HepG2 (cell line): ENCODE results near the gene GHRH. TPM values are rescaled to one million over a fixed set of nuclear protein-coding genes. Genes with fewer than 3 reads are reported as not detected.
A peak's percentile ranks its signal among the peaks of the same experiment; 100 is the strongest.

ENCODE experiments used
- ATAC-seq: fragments of 200-7000 bp; cut with Tn5 transposase; 3 replicates; pipeline ENCODE4 v1.9.1; 2020; ENCODE audit warnings: mild to moderate bottlenecking, moderate library complexity
- BruUV-seq: library from RNA; stranded (reverse); fragments of 400-500 nt; replicated peaks from 2 replicates; lab custom pipeline; 2021; lab: Mats Ljungman, UMichigan
- CTCF ChIA-PET: fragments of 300-600 bp; formaldehyde crosslinking; extraction: SDS; loops from one replicate; lab custom pipeline; 2021; ENCODE audit warnings: low total read pairs, inconsistent platforms, low intra/inter-chr PET ratio; lab: Yijun Ruan, JAX
- POLR2A ChIA-PET: fragments of 350-600 bp; sonication (Branson Sonifier 250); formaldehyde crosslinking; loops from one replicate; lab custom pipeline; 2020; ENCODE audit warnings: antibody characterized with exemption, inconsistent platforms; lab: Yijun Ruan, JAX
- DNase-seq: peaks from one replicate; pipeline ENCODE4 v3.0.0-alpha.2; 2015; ENCODE audit warnings: low spot score
- FAIRE-seq: peaks from 3 replicates; lab custom pipeline; 2011; peaks lifted over from hg19 to GRCh38; lab: Jason Lieb, UNC
- H2AFZ ChIP-seq: one replicate; pipeline ENCODE4 v1.6.1; 2011; ENCODE audit warnings: low read length, inconsistent platforms
- H3K27ac ChIP-seq: fragments of 300-600 bp; 3 replicates; pipeline ENCODE4 v1.8.0; 2011; ENCODE audit warnings: mixed run types, mild to moderate bottlenecking, mixed read lengths, low read length, inconsistent platforms; ENCODE audit not compliant: insufficient read depth; ENCODE audit errors: extremely low read length
- H3K27me3 ChIP-seq, 2 experiments: fragments of 200-600 bp in 1 of 2; 2 replicates in 1 of 2; 3 replicates in 1 of 2; pipeline versions ENCODE4 v1.6.0 to v1.8.0; 2011; ENCODE audit warnings: low read length in 2 of 2, mild to moderate bottlenecking in 2 of 2, moderate library complexity in 2 of 2, inconsistent platforms in 1 of 2; ENCODE audit not compliant: insufficient read depth in 2 of 2, control insufficient read depth in 1 of 2
- H3K36me3 ChIP-seq, 2 experiments: fragments of 200-600 bp in 1 of 2; replicated peaks in 1 of 2; 2 replicates in 1 of 2; 3 replicates in 1 of 2; pipeline versions ENCODE4 v1.5.1 to v1.8.0; 2011; ENCODE audit warnings: low read length in 2 of 2, inconsistent platforms in 1 of 2; ENCODE audit not compliant: insufficient read depth in 2 of 2, control insufficient read depth in 1 of 2
- H3K4me1 ChIP-seq: 2 replicates; pipeline ENCODE4 v1.5.1; 2012; ENCODE audit warnings: low read length, inconsistent platforms; ENCODE audit not compliant: insufficient read depth
- H3K4me2 ChIP-seq: 2 replicates; pipeline ENCODE4 v1.6.0; 2011; ENCODE audit warnings: low read depth, low read length, inconsistent platforms
- H3K4me3 ChIP-seq, 3 experiments: fragments of 200-600 bp in 1 of 3; sonication (generic), shearing (Covaris generic) in 1 of 3; replicated peaks in 1 of 3; 2 replicates each; pipeline ENCODE4 v1.5.1; 2011 to 2016; ENCODE audit warnings: low read length in 3 of 3, inconsistent platforms in 2 of 3, low read depth in 2 of 3, mild to moderate bottlenecking in 2 of 3, control low read depth in 1 of 3, mixed read lengths in 1 of 3; ENCODE audit not compliant: insufficient read depth in 1 of 3
- H3K79me2 ChIP-seq: one replicate; pipeline ENCODE4 v1.6.1; 2011; ENCODE audit warnings: low read length, inconsistent platforms; ENCODE audit not compliant: insufficient read depth
- H3K9ac ChIP-seq: 2 replicates; pipeline ENCODE4 v1.6.0; 2011; ENCODE audit warnings: mild to moderate bottlenecking, low read depth, low read length, inconsistent platforms; ENCODE audit not compliant: insufficient read depth
- H3K9me3 ChIP-seq: 2 replicates; pipeline ENCODE4 v1.5.1; 2012; ENCODE audit warnings: mild to moderate bottlenecking, low read length
- H4K20me1 ChIP-seq: 2 replicates; pipeline ENCODE4 v1.6.0; 2011; ENCODE audit warnings: inconsistent platforms, mild to moderate bottlenecking, low read length, moderate library complexity; ENCODE audit not compliant: insufficient read depth
- AHDC1 ChIP-seq: sonication (generic); formaldehyde crosslinking; IDR thresholded peaks from 2 replicates; pipeline ENCODE4 v1.5.1; 2020; ENCODE audit warnings: mild to moderate bottlenecking, missing genetic modification reagents, borderline replicate concordance
- BCL6 ChIP-seq: IDR thresholded peaks from 2 replicates; pipeline ENCODE4 v1.6.1; 2016; ENCODE audit warnings: missing genetic modification reagents, missing compliant biosample characterization
- EZH2 ChIP-seq: conservative IDR thresholded peaks from 2 replicates; pipeline ENCODE4 v1.6.1; 2012; ENCODE audit warnings: mild to moderate bottlenecking, low read depth, low read length, moderate library complexity
- FOXC1 ChIP-seq: sonication (generic); formaldehyde crosslinking; IDR thresholded peaks from 2 replicates; pipeline ENCODE4 v1.8.0; 2022; ENCODE audit warnings: mild to moderate bottlenecking, missing genetic modification reagents, borderline replicate concordance
- FOXJ3 ChIP-seq: sonication (generic); formaldehyde crosslinking; IDR thresholded peaks from 2 replicates; pipeline ENCODE4 v1.4.0; 2020; ENCODE audit warnings: missing genetic modification reagents, mild to moderate bottlenecking, borderline replicate concordance
- GATAD2A ChIP-seq: IDR thresholded peaks from 2 replicates; pipeline ENCODE4 v1.6.1; 2016
- HCFC1 ChIP-seq: fragments of 150-350 bp; IDR thresholded peaks from 2 replicates; pipeline ENCODE4 v1.6.1; 2014; ENCODE audit warnings: low read depth, low read length
- KDM1A ChIP-seq: IDR thresholded peaks from 2 replicates; pipeline ENCODE4 v1.6.1; 2016; ENCODE audit warnings: missing compliant biosample characterization
- NKX3-1 ChIP-seq: sonication (generic); formaldehyde crosslinking; IDR thresholded peaks from 2 replicates; pipeline ENCODE4 v1.5.0; 2020; ENCODE audit warnings: missing genetic modification reagents
- NR2F6 ChIP-seq, 2 experiments: IDR thresholded peaks; 2 replicates each; pipeline ENCODE4 v1.6.1; 2016; ENCODE audit warnings: antibody characterized with exemption in 1 of 2, mild to moderate bottlenecking in 1 of 2
- PLSCR1 ChIP-seq: sonication (generic); formaldehyde crosslinking; IDR thresholded peaks from 2 replicates; pipeline ENCODE4 v1.5.0; 2020; ENCODE audit warnings: missing genetic modification reagents, mild to moderate bottlenecking, borderline replicate concordance
- SALL2 ChIP-seq: sonication (generic); formaldehyde crosslinking; IDR thresholded peaks from 2 replicates; pipeline ENCODE4 v1.8.1; 2023; ENCODE audit warnings: mild to moderate bottlenecking, missing genetic modification reagents, inconsistent platforms
- SATB2 ChIP-seq: sonication (generic); formaldehyde crosslinking; IDR thresholded peaks from 2 replicates; pipeline ENCODE4 v1.5.0; 2020; ENCODE audit warnings: missing genetic modification reagents
- TGIF2 ChIP-seq: IDR thresholded peaks from 2 replicates; pipeline ENCODE4 v1.6.1; 2016; ENCODE audit warnings: control low read depth, missing compliant biosample characterization
- ZNF136 ChIP-seq: sonication (generic); formaldehyde crosslinking; IDR thresholded peaks from 2 replicates; pipeline ENCODE4 v1.8.1; 2022; ENCODE audit warnings: low read depth, mild to moderate bottlenecking, moderate library complexity, missing genetic modification reagents
- ZNF143 ChIP-seq: sonication (generic); formaldehyde crosslinking; IDR thresholded peaks from 2 replicates; pipeline ENCODE4 v1.4.0; 2020; ENCODE audit warnings: missing genetic modification reagents
- ZNF350 ChIP-seq: sonication (generic); formaldehyde crosslinking; IDR thresholded peaks from 2 replicates; pipeline ENCODE4 v1.4.0; 2020; ENCODE audit warnings: mild to moderate bottlenecking, low read depth, missing genetic modification reagents, borderline replicate concordance
- WGBS: methylation state at CpG from one replicate; pipeline ENCODE4 v1.1.6; 2017; ENCODE audit warnings: low lambda C conversion rate; 5-methylcytosine and 5-hydroxymethylcytosine counted together
- in situ Hi-C: cut with HindIII; loops from 2 replicates; pipeline ENCODE4 v1.10.0; 2017; ENCODE audit warnings: low pct_unique_long_range_greater_than_20kb; ENCODE audit not compliant: extremely low pct_ligation_motif_present
- intact Hi-C: fragments of 100-400 bp; cut with micrococcal nuclease; formaldehyde crosslinking; loops from one replicate; pipeline ENCODE4 v1.10.0; 2022; ENCODE audit not compliant: unreplicated experiment
- polyA plus RNA-seq, 8 experiments: library from polyadenylated mRNA; depleted of rRNA in 3 of 8; stranded (reverse) in 7 of 8; unstranded in 1 of 8; fragments of >200 nt; fragmentation: Illumina TruSeq in 4 of 8; extraction: Trizol in 4 of 8; gene quantifications; 2 replicates each; pipeline versions ENCODE4 v1.2.1 to v1.2.3, GENCODE V29; 2011 to 2016; ENCODE audit warnings: low read depth in 4 of 8, missing spikeins in 1 of 8, mixed read lengths in 1 of 8; ENCODE audit not compliant: insufficient read depth in 1 of 8
- total RNA-seq, 5 experiments: library from RNA; depleted of rRNA; stranded (reverse); fragments of >200 nt; fragmentation: Illumina TruSeq; extraction: Trizol; gene quantifications; 2 replicates each; pipeline ENCODE4 v1.2.3, GENCODE V29; 2016; ENCODE audit warnings: low read depth in 1 of 5

GHRH gene
- total and polyA plus RNA-seq, 2 of the 13 experiments (the other 11 are each of a cell fraction or from before 2014, with no cell fraction given): not detected

- peak; percentile 24 for ATAC-seq
- TF ChIP-seq PLSCR1 (CRISPR knock-in tag) (no peak), EZH2 (no peak), BCL6 (CRISPR knock-in tag) (peak; percentile 4; the same call in 1 of the 2 replicates), KDM1A (no peak), ZNF136 (CRISPR knock-in tag) (peak; percentile 74; the same call in 1 of the 2 replicates), HCFC1 (no peak), ZNF350 (no peak), FOXJ3 (CRISPR knock-in tag) (peak; percentile 32; the same call in 1 of the 2 replicates), TGIF2 (no peak), FOXC1 (no peak), NKX3-1 (no peak), NR2F6 (IDR thresholded peaks at IDR 0.05) (peak; percentile 22; the same call in 1 of the 2 replicates), NR2F6 (CRISPR knock-in tag; IDR thresholded peaks at IDR 0.05) (peak; percentile 38; the same call in 1 of the 2 replicates), SALL2 (CRISPR knock-in tag) (no peak), AHDC1 (CRISPR knock-in tag) (0 out of 2 replicates have a peak, but pooled peaks have one; percentile 38), GATAD2A (CRISPR knock-in tag) (peak; percentile 40; the same call in 1 of the 2 replicates), ZNF143 (CRISPR knock-in tag) (peak; percentile 59; the same call in 1 of the 2 replicates), SATB2 (CRISPR knock-in tag) (0 out of 2 replicates have a peak, but pooled peaks have one; percentile 12)
These were observed 13.4 kb upstream of the GHRH start for GRCh38 chr20:37274851-37275524.

More at GRCh38 chr20:37274851-37275524, 13.4 kb upstream of the GHRH start:
- intact Hi-C loops: loop anchor here (1.0 kb wide), 1 partner anchor 9 kb away; no protein-coding TSS in a partner anchor
- Histone ChIP-seq H3K4me3 (peak overlapping the region in 1 of 3 experiments; percentile 17; a peak in 1 of 6 replicates), H3K79me2 (no peaks in the 10 kb centered on the region), H2AFZ (peak overlapping the region; percentile 45), H4K20me1 (no peaks in the 10 kb centered on the region), H3K9me3 (no peaks in the 10 kb centered on the region), H3K4me2 (peak overlapping the region; percentile 58), H3K27me3 (no peaks in the 10 kb centered on the region; a peak in 2 of 5 replicates), H3K9ac (peak overlapping the region; percentile 22; the same call in 1 of the 2 replicates), H3K36me3 (no peaks in the 10 kb centered on the region), H3K27ac (no peak overlapping the region), H3K4me1 (peaks cover 68% of the 10 kb centered on the region)
- DNase-seq (peak; percentile 56), FAIRE-seq (peak; percentile 60)
- BruUV-seq: no TSS peak
- ChIA-PET POLR2A (interaction anchor here (0.9 to 1.0 kb wide), 3 partner anchors 11 to 69 kb away, joined by 3 read pairs; no protein-coding TSS in a partner anchor), CTCF (no interaction called here)
- in situ Hi-C loops: loop anchor here (5.0 kb wide), 2 partner anchors 112 to 252 kb away; partner anchors contain the start of gene BLCAP
- WGBS: 21% methylated on average over 5 of the region's 5 CpGs
